ENCODE results near the gene RAP1GAP. TPM values are rescaled to one million over a fixed set of nuclear protein-coding genes. Genes with fewer than 3 reads are reported as not detected.

The RAP1GAP gene
- total and polyA plus RNA-seq, 4 donors: 8.6 to 23.1 (median 11.3) TPM

DNA sequence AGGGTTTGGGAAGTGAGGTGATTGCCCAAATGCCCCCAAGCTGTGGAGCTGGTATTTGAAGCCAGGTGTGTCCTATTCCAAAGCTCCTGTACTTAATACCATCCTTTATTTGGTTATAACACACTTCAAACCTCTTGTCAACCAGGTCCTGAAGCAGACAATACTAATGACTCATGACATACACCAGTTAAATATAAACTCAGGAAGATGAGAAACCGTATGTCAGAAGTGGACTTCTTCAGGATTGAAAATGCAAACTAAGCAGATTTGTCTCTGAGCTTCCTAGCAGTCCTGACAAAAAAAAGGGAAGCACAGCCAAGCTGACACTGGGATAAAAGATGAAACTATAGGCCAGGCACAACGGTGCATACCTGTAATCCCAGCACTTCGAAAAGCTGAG, 89.4 kb downstream of the RAP1GAP start:
- WGBS: 52% methylated on average over 3 of the region's 3 CpGs
- Histone ChIP-seq H3K36me3 (ENCODE audit: control insufficient read depth in 4 of 4, insufficient read depth in 3 of 4, low read depth in 1 of 4, low read length in 3 of 4) (no peaks in the 10 kb centered on the region), H3K27ac (ENCODE audit: low read depth in 1 of 2, low read length in 2 of 2) (no peak overlapping the region), H3K4me3 (ENCODE audit: low read depth in 1 of 3, low read length in 3 of 3) (no peak overlapping the region), H3K4me1 (ENCODE audit: control insufficient read depth in 4 of 4, insufficient read depth in 4 of 4, low read length in 3 of 4) (peaks cover 0 to 3% (median 0%) of the 10 kb centered on the region in 4 donors), H3K9ac (ENCODE audit: low read depth in 1 of 2, low read length in 2 of 2) (no peak overlapping the region), H3K9me3 (ENCODE audit: control insufficient read depth in 4 of 4, low read length in 3 of 4) (no peaks in the 10 kb centered on the region), H3K27me3 (ENCODE audit: control insufficient read depth in 4 of 4, insufficient read depth in 4 of 4, low read length in 3 of 4) (no peaks in the 10 kb centered on the region)
- no peak for DNase-seq (ENCODE audit: low spot score)
- TF ChIP-seq, protein P1, sequence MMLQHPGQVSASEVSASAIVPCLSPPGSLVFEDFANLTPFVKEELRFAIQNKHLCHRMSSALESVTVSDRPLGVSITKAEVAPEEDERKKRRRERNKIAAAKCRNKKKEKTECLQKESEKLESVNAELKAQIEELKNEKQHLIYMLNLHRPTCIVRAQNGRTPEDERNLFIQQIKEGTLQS (IDR thresholded peaks at IDR 0.05): no peak
- no peak for TF ChIP-seq YY1 (IDR thresholded peaks at IDR 0.05)
- no peak for TF ChIP-seq EGR1 (IDR thresholded peaks at IDR 0.05; ENCODE audit: low read depth in 2 of 2)
- no peak for TF ChIP-seq HNF4G (IDR thresholded peaks at IDR 0.05)
- TF ChIP-seq, protein P2, sequence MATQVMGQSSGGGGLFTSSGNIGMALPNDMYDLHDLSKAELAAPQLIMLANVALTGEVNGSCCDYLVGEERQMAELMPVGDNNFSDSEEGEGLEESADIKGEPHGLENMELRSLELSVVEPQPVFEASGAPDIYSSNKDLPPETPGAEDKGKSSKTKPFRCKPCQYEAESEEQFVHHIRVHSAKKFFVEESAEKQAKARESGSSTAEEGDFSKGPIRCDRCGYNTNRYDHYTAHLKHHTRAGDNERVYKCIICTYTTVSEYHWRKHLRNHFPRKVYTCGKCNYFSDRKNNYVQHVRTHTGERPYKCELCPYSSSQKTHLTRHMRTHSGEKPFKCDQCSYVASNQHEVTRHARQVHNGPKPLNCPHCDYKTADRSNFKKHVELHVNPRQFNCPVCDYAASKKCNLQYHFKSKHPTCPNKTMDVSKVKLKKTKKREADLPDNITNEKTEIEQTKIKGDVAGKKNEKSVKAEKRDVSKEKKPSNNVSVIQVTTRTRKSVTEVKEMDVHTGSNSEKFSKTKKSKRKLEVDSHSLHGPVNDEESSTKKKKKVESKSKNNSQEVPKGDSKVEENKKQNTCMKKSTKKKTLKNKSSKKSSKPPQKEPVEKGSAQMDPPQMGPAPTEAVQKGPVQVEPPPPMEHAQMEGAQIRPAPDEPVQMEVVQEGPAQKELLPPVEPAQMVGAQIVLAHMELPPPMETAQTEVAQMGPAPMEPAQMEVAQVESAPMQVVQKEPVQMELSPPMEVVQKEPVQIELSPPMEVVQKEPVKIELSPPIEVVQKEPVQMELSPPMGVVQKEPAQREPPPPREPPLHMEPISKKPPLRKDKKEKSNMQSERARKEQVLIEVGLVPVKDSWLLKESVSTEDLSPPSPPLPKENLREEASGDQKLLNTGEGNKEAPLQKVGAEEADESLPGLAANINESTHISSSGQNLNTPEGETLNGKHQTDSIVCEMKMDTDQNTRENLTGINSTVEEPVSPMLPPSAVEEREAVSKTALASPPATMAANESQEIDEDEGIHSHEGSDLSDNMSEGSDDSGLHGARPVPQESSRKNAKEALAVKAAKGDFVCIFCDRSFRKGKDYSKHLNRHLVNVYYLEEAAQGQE (IDR thresholded peaks at IDR 0.05): no peak
- no peak for TF ChIP-seq GABPA (IDR thresholded peaks at IDR 0.05 in 1 of 2, conservative IDR thresholded peaks at IDR 0.05 in 1 of 2)
- TF ChIP-seq RXRA (IDR thresholded peaks at IDR 0.05): no peak
- no peak for TF ChIP-seq NR2F2 (IDR thresholded peaks at IDR 0.05)
- no peak for TF ChIP-seq ZBTB33 (IDR thresholded peaks at IDR 0.05)
- TF ChIP-seq JUND (IDR thresholded peaks at IDR 0.05): no peak
- TF ChIP-seq, protein P3, sequence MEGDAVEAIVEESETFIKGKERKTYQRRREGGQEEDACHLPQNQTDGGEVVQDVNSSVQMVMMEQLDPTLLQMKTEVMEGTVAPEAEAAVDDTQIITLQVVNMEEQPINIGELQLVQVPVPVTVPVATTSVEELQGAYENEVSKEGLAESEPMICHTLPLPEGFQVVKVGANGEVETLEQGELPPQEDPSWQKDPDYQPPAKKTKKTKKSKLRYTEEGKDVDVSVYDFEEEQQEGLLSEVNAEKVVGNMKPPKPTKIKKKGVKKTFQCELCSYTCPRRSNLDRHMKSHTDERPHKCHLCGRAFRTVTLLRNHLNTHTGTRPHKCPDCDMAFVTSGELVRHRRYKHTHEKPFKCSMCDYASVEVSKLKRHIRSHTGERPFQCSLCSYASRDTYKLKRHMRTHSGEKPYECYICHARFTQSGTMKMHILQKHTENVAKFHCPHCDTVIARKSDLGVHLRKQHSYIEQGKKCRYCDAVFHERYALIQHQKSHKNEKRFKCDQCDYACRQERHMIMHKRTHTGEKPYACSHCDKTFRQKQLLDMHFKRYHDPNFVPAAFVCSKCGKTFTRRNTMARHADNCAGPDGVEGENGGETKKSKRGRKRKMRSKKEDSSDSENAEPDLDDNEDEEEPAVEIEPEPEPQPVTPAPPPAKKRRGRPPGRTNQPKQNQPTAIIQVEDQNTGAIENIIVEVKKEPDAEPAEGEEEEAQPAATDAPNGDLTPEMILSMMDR (IDR thresholded peaks at IDR 0.05; ENCODE audit: low read depth, low read length, missing input control): no peak
- TF ChIP-seq, protein P4, sequence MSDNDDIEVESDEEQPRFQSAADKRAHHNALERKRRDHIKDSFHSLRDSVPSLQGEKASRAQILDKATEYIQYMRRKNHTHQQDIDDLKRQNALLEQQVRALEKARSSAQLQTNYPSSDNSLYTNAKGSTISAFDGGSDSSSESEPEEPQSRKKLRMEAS (IDR thresholded peaks at IDR 0.05): no peak
- no peak for TF ChIP-seq FOXA2 (IDR thresholded peaks at IDR 0.05)
- no peak for TF ChIP-seq FOXA1 (IDR thresholded peaks at IDR 0.05)
- no peak for TF ChIP-seq TAF1 (conservative IDR thresholded peaks at IDR 0.05)
- no peak for TF ChIP-seq SP1 (IDR thresholded peaks at IDR 0.05)

- H3K36me3 ChIP-seq (ENCODE audit: control insufficient read depth in 4 of 4, insufficient read depth in 3 of 4, low read depth in 1 of 4, low read length in 3 of 4): no peaks in the 10 kb centered on the region
- WGBS: 91% methylated on average over 9 of the region's 9 CpGs
- no peak overlapping the region for H3K27ac ChIP-seq (ENCODE audit: low read depth in 1 of 2, low read length in 2 of 2)
- no peaks in the 10 kb centered on the region for H3K9me3 ChIP-seq (ENCODE audit: control insufficient read depth in 4 of 4, low read length in 3 of 4)
- H3K4me3 ChIP-seq (ENCODE audit: low read depth in 1 of 3, low read length in 3 of 3): no peak overlapping the region
- no peak for DNase-seq (ENCODE audit: low spot score)
- H3K4me1 ChIP-seq (ENCODE audit: control insufficient read depth in 4 of 4, insufficient read depth in 4 of 4, low read length in 3 of 4): peaks cover 0 to 3% (median 0%) of the 10 kb centered on the region in 4 donors
- no peak overlapping the region for H3K9ac ChIP-seq (ENCODE audit: low read depth in 1 of 2, low read length in 2 of 2)
- no peaks in the 10 kb centered on the region for H3K27me3 ChIP-seq (ENCODE audit: control insufficient read depth in 4 of 4, insufficient read depth in 4 of 4, low read length in 3 of 4)
- no peak for TF ChIP-seq ZBTB33 (IDR thresholded peaks at IDR 0.05)
- TF ChIP-seq FOXA2 (IDR thresholded peaks at IDR 0.05): no peak
- TF ChIP-seq, protein P2 (IDR thresholded peaks at IDR 0.05): no peak
- TF ChIP-seq NR2F2 (IDR thresholded peaks at IDR 0.05): no peak
- TF ChIP-seq, protein P4 (IDR thresholded peaks at IDR 0.05): no peak
- TF ChIP-seq RXRA (IDR thresholded peaks at IDR 0.05): no peak
- no peak for TF ChIP-seq HNF4A (conservative IDR thresholded peaks at IDR 0.05)
- no peak for TF ChIP-seq HNF4G (IDR thresholded peaks at IDR 0.05)
- no peak for TF ChIP-seq TAF1 (conservative IDR thresholded peaks at IDR 0.05)
Observed at GRCh38 chr1:21577933-21578332, 91.2 kb downstream of the RAP1GAP start.

Measured in liver (tissue), 9 donors.